Measurements from ENCODE around the gene CCDC102B. TPM values are rescaled to one million over a fixed set of nuclear protein-coding genes. Genes with fewer than 3 reads are reported as not detected.

Gene CCDC102B
- total RNA-seq, 1 experiment from 2014 or later: 3.1 TPM

GRCh38 chr18:68848242-68848641 is 50.4 kb downstream of the CCDC102B start:
- TF ChIP-seq GABPB1 (CRISPR knock-in tag; IDR thresholded peaks at IDR 0.05) (no peak), FOXK1 (CRISPR knock-in tag; IDR thresholded peaks at IDR 0.05) (no peak), TEAD4 (CRISPR knock-in tag; IDR thresholded peaks at IDR 0.05) (no peak), ATF1 (CRISPR knock-in tag; IDR thresholded peaks at IDR 0.05) (no peak), HMGXB4 (CRISPR knock-in tag; IDR thresholded peaks at IDR 0.05) (no peak), SP1 (CRISPR knock-in tag; conservative IDR thresholded peaks at IDR 0.05) (no peak), ZNF263 (CRISPR knock-in tag; IDR thresholded peaks at IDR 0.05; ENCODE audit: low read depth) (no peak), ZNF121 (CRISPR knock-in tag; IDR thresholded peaks at IDR 0.05) (no peak), TEAD1 (CRISPR knock-in tag; IDR thresholded peaks at IDR 0.05) (no peak), IRF1 (CRISPR knock-in tag; IDR thresholded peaks at IDR 0.05) (no peak), AFF4 (CRISPR knock-in tag; IDR thresholded peaks at IDR 0.05; ENCODE audit: borderline replicate concordance) (no peak), ATF3 (CRISPR knock-in tag; conservative IDR thresholded peaks at IDR 0.05) (no peak), CREB1 (CRISPR knock-in tag; IDR thresholded peaks at IDR 0.05) (no peak), ZNF425 (CRISPR knock-in tag; conservative IDR thresholded peaks at IDR 0.05) (no peak), RORB (CRISPR knock-in tag; IDR thresholded peaks at IDR 0.05) (no peak), ZSCAN18 (CRISPR knock-in tag; IDR thresholded peaks at IDR 0.05) (no peak), PRRX2 (CRISPR knock-in tag; IDR thresholded peaks at IDR 0.05) (no peak), SMAD3 (CRISPR knock-in tag; IDR thresholded peaks at IDR 0.05; ENCODE audit: borderline replicate concordance) (no peak)
- H3K4me1 Mint-ChIP-seq: no peaks in the 10 kb centered on the region
- no peaks in the 10 kb centered on the region for H3K36me3 Mint-ChIP-seq
- no peak overlapping the region for H3K27ac Mint-ChIP-seq
- no peak for ATAC-seq
- no peak overlapping the region for H3K4me3 Mint-ChIP-seq
- DNase-seq (ENCODE audit: low spot score): no peak
- POLR2A ChIA-PET: no interaction called here
- no peaks in the 10 kb centered on the region for H3K9me3 Mint-ChIP-seq
- H3K27me3 Mint-ChIP-seq (ENCODE audit: low read depth): no peaks in the 10 kb centered on the region
- CTCF ChIA-PET: no interaction called here

Measured in WTC11 (cell line).